Neural progenitor cell (in vitro differentiated cells): ENCODE results near the gene HBG1. TPM values are rescaled to one million over a fixed set of nuclear protein-coding genes. Genes with fewer than 3 reads are reported as not detected.

Experiments used
- DNase-seq: peaks from one replicate; pipeline ENCODE4 v3.0.0-alpha.2; 2016; ENCODE audit warnings: low spot score
- H2AFZ ChIP-seq: fragments of 200-600 bp; sonication (generic); replicated peaks from 2 replicates; pipeline ENCODE4 v1.6.1; 2016; ENCODE audit warnings: antibody characterized with exemption
- H3F3A ChIP-seq: fragments of 200-600 bp; sonication (generic); 2 replicates; pipeline ENCODE4 v1.6.1; 2016; ENCODE audit warnings: antibody characterized with exemption, low read depth
- H3K27ac ChIP-seq: fragments of 200-600 bp; sonication (generic); 2 replicates; pipeline ENCODE4 v1.5.1; 2016; ENCODE audit warnings: mild to moderate bottlenecking
- H3K27me3 ChIP-seq: fragments of 200-600 bp; sonication (generic); 2 replicates; pipeline ENCODE4 v1.6.1; 2016; ENCODE audit warnings: mild to moderate bottlenecking, moderate library complexity
- H3K36me3 ChIP-seq: fragments of 200-600 bp; sonication (generic); 2 replicates; pipeline ENCODE4 v1.5.1; 2016
- H3K4me1 ChIP-seq: fragments of 200-600 bp; sonication (generic); 2 replicates; pipeline ENCODE4 v1.6.1; 2016; ENCODE audit warnings: mixed run types
- H3K4me2 ChIP-seq: fragments of 200-600 bp; sonication (generic); 2 replicates; pipeline ENCODE4 v1.6.1; 2016
- H3K4me3 ChIP-seq: fragments of 200-600 bp; sonication (generic); 2 replicates; pipeline ENCODE4 v1.5.1; 2016
- H3K79me2 ChIP-seq: fragments of 200-600 bp; sonication (generic); 2 replicates; pipeline ENCODE4 v1.6.1; 2016; ENCODE audit warnings: low read depth
- H3K9ac ChIP-seq: fragments of 200-600 bp; sonication (generic); 2 replicates; pipeline ENCODE4 v1.6.1; 2016
- H3K9me3 ChIP-seq: fragments of 200-600 bp; sonication (generic); 2 replicates; pipeline ENCODE4 v1.5.1; 2016; ENCODE audit warnings: low read depth
- H4K20me1 ChIP-seq: fragments of 200-600 bp; sonication (generic); 2 replicates; pipeline ENCODE4 v1.6.1; 2016; ENCODE audit warnings: low read depth
- H3K27ac Mint-ChIP-seq: 3 replicates; pipeline ENCODE4 v1.8.0; 2021; ENCODE audit warnings: mixed read lengths
- H3K27me3 Mint-ChIP-seq: 2 replicates; pipeline ENCODE4 v1.8.0; 2022; ENCODE audit warnings: low read depth, mild to moderate bottlenecking, inconsistent platforms, moderate library complexity, mixed read lengths; ENCODE audit not compliant: insufficient read depth
- H3K36me3 Mint-ChIP-seq: 3 replicates; pipeline ENCODE4 v1.8.0; 2021; ENCODE audit warnings: mixed read lengths
- H3K4me1 Mint-ChIP-seq: 3 replicates; pipeline ENCODE4 v1.8.0; 2021; ENCODE audit warnings: mixed read lengths
- H3K4me3 Mint-ChIP-seq: 3 replicates; pipeline ENCODE4 v1.8.0; 2021; ENCODE audit warnings: mild to moderate bottlenecking, moderate library complexity, mixed read lengths
- H3K9me3 Mint-ChIP-seq: 3 replicates; pipeline ENCODE4 v1.8.0; 2020; ENCODE audit warnings: mixed read lengths
- EZH2 ChIP-seq: fragments of 200-600 bp; sonication (generic); IDR thresholded peaks from 2 replicates; pipeline ENCODE4 v1.6.1; 2017; ENCODE audit warnings: antibody characterized with exemption, mild to moderate bottlenecking, moderate library complexity
- EZH2phosphoT487 ChIP-seq: fragments of 200-600 bp; sonication (generic); IDR thresholded peaks from 2 replicates; pipeline ENCODE4 v1.6.1; 2017; ENCODE audit warnings: antibody characterized with exemption
- total RNA-seq: library from RNA; depleted of rRNA; stranded (reverse); fragments of >200 nt; gene quantifications from 2 replicates; pipeline ENCODE4 v1.2.3, GENCODE V29; 2015; ENCODE audit warnings: low replicate concordance
- TF ChIP-seq, protein P1 (sequence below): fragments of 200-600 bp; sonication (generic); IDR thresholded peaks from 2 replicates; pipeline ENCODE4 v1.5.1; 2017; ENCODE audit warnings: antibody characterized with exemption, mild to moderate bottlenecking

HBG1 gene
- total RNA-seq, 1 donor from 2014 or later: not detected

DNA sequence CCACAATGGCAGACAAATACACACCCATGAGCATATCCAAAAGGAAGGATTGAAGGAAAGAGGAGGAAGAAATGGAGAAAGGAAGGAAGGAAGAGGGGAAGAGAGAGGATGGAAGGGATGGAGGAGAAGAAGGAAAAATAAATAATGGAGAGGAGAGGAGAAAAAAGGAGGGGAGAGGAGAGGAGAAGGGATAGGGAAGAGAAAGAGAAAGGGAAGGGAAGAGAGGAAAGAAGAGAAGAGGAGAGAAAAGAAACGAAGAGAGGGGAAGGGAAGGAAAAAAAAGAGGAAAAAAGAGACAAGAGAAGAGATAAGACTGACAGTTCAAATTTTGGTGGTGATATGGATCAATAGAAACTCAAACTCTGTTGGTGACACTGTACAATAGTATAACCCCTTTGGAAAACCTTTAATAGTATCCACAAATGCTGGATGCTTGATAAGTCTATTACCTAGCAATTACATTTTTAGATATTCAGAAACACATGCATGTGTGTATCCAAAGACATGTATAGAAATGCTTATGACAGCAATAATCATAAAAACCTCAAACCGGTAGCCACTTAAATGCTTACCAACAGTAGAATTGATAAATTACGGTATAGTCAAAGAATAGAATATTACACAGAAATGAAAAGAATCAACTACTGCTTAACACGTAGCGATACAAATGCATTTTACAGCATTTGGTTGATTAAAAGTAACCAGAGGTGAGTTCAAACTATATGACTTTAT, 14.1 kb downstream of the HBG1 start:
- DNase-seq: no peak
- no peak overlapping the region for H3K4me3 Mint-ChIP-seq
- H3K27ac Mint-ChIP-seq: no peak overlapping the region
- Histone ChIP-seq H3F3A (no peaks in the 10 kb centered on the region), H3K9me3 (no peaks in the 10 kb centered on the region), H3K27me3 (no peaks in the 10 kb centered on the region), H4K20me1 (no peaks in the 10 kb centered on the region), H3K4me1 (no peaks in the 10 kb centered on the region), H2AFZ (no peak overlapping the region), H3K9ac (no peak overlapping the region), H3K27ac (no peak overlapping the region), H3K79me2 (no peaks in the 10 kb centered on the region), H3K4me2 (no peak overlapping the region), H3K4me3 (no peak overlapping the region), H3K36me3 (no peaks in the 10 kb centered on the region)
- H3K4me1 Mint-ChIP-seq: no peaks in the 10 kb centered on the region
- TF ChIP-seq EZH2 (no peak), EZH2phosphoT487 (no peak)
- TF ChIP-seq, protein P1, sequence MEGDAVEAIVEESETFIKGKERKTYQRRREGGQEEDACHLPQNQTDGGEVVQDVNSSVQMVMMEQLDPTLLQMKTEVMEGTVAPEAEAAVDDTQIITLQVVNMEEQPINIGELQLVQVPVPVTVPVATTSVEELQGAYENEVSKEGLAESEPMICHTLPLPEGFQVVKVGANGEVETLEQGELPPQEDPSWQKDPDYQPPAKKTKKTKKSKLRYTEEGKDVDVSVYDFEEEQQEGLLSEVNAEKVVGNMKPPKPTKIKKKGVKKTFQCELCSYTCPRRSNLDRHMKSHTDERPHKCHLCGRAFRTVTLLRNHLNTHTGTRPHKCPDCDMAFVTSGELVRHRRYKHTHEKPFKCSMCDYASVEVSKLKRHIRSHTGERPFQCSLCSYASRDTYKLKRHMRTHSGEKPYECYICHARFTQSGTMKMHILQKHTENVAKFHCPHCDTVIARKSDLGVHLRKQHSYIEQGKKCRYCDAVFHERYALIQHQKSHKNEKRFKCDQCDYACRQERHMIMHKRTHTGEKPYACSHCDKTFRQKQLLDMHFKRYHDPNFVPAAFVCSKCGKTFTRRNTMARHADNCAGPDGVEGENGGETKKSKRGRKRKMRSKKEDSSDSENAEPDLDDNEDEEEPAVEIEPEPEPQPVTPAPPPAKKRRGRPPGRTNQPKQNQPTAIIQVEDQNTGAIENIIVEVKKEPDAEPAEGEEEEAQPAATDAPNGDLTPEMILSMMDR: no peak
- no peaks in the 10 kb centered on the region for H3K9me3 Mint-ChIP-seq
- H3K36me3 Mint-ChIP-seq: no peaks in the 10 kb centered on the region
- H3K27me3 Mint-ChIP-seq: peaks cover 2% of the 10 kb centered on the region

- no peaks in the 10 kb centered on the region for H3K36me3 ChIP-seq
- H3K27me3 ChIP-seq: no peaks in the 10 kb centered on the region
- H3K27ac ChIP-seq: no peak within 1 kb of the TSS
- no peaks in the 10 kb centered on the region for H3K4me1 ChIP-seq
- no peaks in the 10 kb centered on the region for H4K20me1 ChIP-seq
- DNase-seq: no peak
- TF ChIP-seq EZH2phosphoT487 (no peak), EZH2 (no peak)
- TF ChIP-seq, protein P1: no peak
- Mint-ChIP-seq H3K4me1 (no peaks in the 10 kb centered on the region), H3K9me3 (no peaks in the 10 kb centered on the region), H3K36me3 (no peaks in the 10 kb centered on the region), H3K27me3 (peaks cover 2% of the 10 kb centered on the region), H3K27ac (no peak within 1 kb of the TSS), H3K4me3 (no peak within 1 kb of the TSS)
- H3K9ac ChIP-seq: no peak within 1 kb of the TSS
- H2AFZ ChIP-seq: no peak within 1 kb of the TSS
- no peak within 1 kb of the TSS for H3K4me3 ChIP-seq
- H3K79me2 ChIP-seq: no peaks in the 10 kb centered on the region
- H3K4me2 ChIP-seq: no peak within 1 kb of the TSS
- H3K9me3 ChIP-seq: no peaks in the 10 kb centered on the region
- H3F3A ChIP-seq: no peaks in the 10 kb centered on the region
These were observed 15.2 kb downstream of the HBG1 start, which contains the start of gene HBD for GRCh38 chr11:5234381-5234834. TSS of gene HBD (minus strand) at chr11:5234483. CDS start at chr11:5234433, 50 bp downstream.

DNA sequence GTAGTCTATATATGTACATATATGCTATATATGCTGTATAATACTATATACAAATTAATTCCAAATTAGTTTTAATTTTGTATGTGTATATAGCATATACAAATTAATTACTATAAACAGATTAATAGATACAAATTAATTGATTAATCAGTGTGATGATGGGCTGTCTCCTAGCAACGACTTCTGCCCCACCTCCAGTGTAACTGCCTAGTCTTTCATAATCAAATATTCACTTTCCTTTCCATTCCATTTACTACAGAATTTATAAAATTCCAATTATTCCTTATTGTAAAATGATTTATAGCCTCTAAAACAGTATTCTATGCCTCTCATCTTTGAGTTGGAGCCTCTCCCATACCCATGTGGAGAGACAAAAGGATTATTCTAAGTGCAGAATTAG, 16.4 kb downstream of the HBG1 start:
- Histone ChIP-seq H3K27me3 (no peaks in the 10 kb centered on the region), H3K4me1 (no peaks in the 10 kb centered on the region), H3K27ac (no peak overlapping the region), H4K20me1 (no peaks in the 10 kb centered on the region), H2AFZ (no peak overlapping the region), H3K36me3 (no peaks in the 10 kb centered on the region), H3K4me2 (no peak overlapping the region), H3K9me3 (no peaks in the 10 kb centered on the region), H3K9ac (no peak overlapping the region), H3F3A (no peaks in the 10 kb centered on the region), H3K4me3 (no peak overlapping the region), H3K79me2 (no peaks in the 10 kb centered on the region)
- DNase-seq: no peak
- no peak overlapping the region for H3K4me3 Mint-ChIP-seq
- TF ChIP-seq EZH2phosphoT487 (no peak), EZH2 (no peak)
- TF ChIP-seq, protein P1: no peak
- peaks cover 2% of the 10 kb centered on the region for H3K27me3 Mint-ChIP-seq
- no peak overlapping the region for H3K27ac Mint-ChIP-seq
- no peaks in the 10 kb centered on the region for H3K9me3 Mint-ChIP-seq
- H3K36me3 Mint-ChIP-seq: no peaks in the 10 kb centered on the region
- no peaks in the 10 kb centered on the region for H3K4me1 Mint-ChIP-seq
